ENCODE data around the gene IL1R1. TPM values are rescaled to one million over a fixed set of nuclear protein-coding genes. Genes with fewer than 3 reads are reported as not detected.

IL1R1 gene
- total and polyA plus RNA-seq, 10 donors = 7.6 to 163 (median 73.3) TPM

DNA sequence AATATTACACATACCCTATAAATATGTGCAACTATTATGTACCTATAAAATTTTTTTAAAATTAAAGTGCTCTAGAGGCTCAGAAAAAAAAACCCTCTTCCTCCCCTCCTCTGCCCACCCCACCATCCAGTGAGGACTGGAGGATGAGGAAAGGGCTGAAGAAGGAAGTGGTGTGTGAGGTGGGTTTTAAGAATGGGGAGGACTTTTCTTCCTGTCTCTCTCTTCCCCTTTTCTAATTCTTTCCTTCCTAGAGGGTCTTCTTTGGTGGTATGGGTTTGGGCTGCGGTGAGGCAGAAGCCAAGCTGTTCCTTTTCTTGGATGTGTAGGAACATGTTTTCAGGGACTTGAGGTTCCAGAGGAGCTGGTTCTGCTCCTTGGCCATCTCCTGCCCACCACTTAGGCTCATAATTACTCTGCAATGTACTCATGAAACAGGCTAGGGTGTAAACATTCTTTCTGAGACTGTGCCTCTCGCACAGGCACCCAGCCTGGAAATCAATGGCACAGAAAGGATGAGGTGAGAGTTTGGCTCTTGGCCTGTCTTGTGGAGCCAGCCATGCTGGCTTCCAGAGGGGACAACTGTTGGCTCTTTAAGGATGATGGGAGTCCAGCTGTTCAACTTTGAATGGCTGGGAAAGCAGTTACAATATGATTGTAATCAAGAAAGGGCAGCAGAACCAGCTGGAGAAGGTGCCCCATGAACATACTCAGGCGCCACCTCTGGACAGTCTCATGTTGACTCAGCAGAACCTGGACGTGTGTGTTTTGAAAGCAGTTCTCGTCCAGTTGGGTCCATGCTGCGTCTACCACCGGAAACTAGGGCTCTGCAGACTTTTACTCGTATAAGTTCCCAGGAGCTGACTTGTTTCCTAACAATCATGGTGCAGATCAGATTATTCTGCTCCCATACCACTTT is 82.5 kb downstream of the IL1R1 start:
- Histone ChIP-seq H3K27me3 (replicated peaks in 1 of 7) (no peaks in the 10 kb centered on the region), H3K36me3 (no peaks in the 10 kb centered on the region), H3K27ac (peak overlapping the region in 1 of 8 donors; percentile 6), H3K4me3 (no peak overlapping the region), H3K4me1 (peaks cover 9 to 27% (median 22%) of the 10 kb centered on the region in 6 donors), H3K9me3 (no peaks in the 10 kb centered on the region)
- intact Hi-C loops (cut with DNase I; ENCODE audit: low total_unique reads) = no loop called here
- TF ChIP-seq POLR2AphosphoS5 (IDR thresholded peaks at IDR 0.05) = no peak
- TF ChIP-seq, protein P1, sequence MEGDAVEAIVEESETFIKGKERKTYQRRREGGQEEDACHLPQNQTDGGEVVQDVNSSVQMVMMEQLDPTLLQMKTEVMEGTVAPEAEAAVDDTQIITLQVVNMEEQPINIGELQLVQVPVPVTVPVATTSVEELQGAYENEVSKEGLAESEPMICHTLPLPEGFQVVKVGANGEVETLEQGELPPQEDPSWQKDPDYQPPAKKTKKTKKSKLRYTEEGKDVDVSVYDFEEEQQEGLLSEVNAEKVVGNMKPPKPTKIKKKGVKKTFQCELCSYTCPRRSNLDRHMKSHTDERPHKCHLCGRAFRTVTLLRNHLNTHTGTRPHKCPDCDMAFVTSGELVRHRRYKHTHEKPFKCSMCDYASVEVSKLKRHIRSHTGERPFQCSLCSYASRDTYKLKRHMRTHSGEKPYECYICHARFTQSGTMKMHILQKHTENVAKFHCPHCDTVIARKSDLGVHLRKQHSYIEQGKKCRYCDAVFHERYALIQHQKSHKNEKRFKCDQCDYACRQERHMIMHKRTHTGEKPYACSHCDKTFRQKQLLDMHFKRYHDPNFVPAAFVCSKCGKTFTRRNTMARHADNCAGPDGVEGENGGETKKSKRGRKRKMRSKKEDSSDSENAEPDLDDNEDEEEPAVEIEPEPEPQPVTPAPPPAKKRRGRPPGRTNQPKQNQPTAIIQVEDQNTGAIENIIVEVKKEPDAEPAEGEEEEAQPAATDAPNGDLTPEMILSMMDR (IDR thresholded peaks at IDR 0.05 in 8 of 11, conservative IDR thresholded peaks at IDR 0.05 in 3 of 11) = no peak
- TF ChIP-seq POLR2A (IDR thresholded peaks at IDR 0.05) = no peak
- WGBS, 5 donors = 58 to 82% (median 79%) methylated on average over 8 of the region's 8 CpGs
- DNase-seq = no peak

DNA sequence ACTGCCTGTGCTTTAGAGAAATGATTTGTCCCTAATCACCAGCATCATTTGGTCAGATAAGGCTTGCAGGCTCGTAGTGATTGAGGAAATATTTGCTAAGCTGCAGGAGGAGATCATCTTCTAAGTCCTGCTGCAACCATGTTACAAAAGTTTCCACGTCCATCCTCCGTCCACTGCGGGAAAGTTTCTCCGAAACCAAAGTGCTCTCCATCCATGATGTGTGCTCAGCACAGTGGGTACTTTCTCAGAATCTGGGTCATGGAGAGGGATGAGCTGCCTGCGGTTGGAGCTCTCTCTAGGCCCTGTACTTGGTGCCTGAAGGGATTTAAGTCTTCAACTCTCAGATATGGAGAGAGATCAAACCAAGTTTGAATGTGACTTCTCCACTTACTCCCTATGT is 83.6 kb downstream of the IL1R1 start:
- no peak for DNase-seq
- intact Hi-C loops (cut with DNase I; ENCODE audit: low total_unique reads) = no loop called here
- Histone ChIP-seq H3K4me1 (peaks cover 9 to 27% (median 22%) of the 10 kb centered on the region in 6 donors), H3K27ac (peak overlapping the region in 5 of 8 donors; percentile 88 to 92 (median 90)), H3K9me3 (no peaks in the 10 kb centered on the region), H3K4me3 (no peak overlapping the region), H3K36me3 (no peaks in the 10 kb centered on the region), H3K27me3 (replicated peaks in 1 of 7) (no peaks in the 10 kb centered on the region)
- WGBS, 5 donors = 88 to 97% (median 90%) methylated on average over 6 of the region's 6 CpGs
- TF ChIP-seq, protein P1 (IDR thresholded peaks at IDR 0.05 in 8 of 11, conservative IDR thresholded peaks at IDR 0.05 in 3 of 11) = no peak
- no peak for TF ChIP-seq POLR2AphosphoS5 (IDR thresholded peaks at IDR 0.05)

DNA sequence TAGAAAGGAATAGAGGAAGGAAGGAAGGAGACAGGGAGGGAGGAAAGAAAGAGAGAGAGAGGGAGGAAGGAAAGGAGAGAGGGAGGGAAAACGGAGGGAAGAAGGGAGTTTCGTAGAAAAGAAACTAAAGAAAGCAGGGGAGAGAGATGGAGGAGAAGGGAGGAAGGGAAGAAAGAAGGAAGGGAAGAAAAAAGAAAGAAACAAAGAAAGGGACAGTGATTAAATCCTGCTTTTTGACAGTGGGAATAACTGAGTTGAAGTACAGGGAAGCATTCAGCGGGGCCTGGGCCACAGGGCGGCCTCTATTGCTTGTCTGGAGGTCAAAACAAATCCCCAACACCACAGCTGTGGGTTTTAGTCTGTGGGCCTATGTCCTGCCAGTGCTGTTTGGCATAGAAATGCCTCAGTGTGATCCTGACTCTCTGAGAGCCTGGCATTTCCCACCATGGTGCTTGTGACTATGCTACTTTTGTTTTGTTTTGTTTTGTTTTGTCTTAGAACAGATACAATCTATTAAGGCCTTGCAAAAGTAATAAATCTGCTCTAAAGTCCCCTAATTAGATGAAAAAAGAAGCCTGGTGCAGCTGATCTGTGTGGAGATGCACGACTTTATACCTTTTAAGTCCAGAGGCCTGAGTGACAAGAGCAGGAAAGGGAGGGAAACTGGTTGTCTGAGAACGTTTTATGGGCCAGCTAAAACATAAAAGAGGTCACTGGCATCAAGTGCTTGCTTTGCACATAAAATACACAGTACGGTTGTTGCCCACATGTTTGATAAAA is 84.3 kb downstream of the IL1R1 start:
- H3K27me3 ChIP-seq (replicated peaks in 1 of 7) = no peaks in the 10 kb centered on the region

More for the DNA sequence above, 84.3 kb downstream of the IL1R1 start:
- TF ChIP-seq, protein P1 (IDR thresholded peaks at IDR 0.05 in 8 of 11, conservative IDR thresholded peaks at IDR 0.05 in 3 of 11) = no peak
- Histone ChIP-seq H3K4me3 (peak overlapping the region in 1 of 8 donors; percentile 49), H3K27ac (peak overlapping the region; percentile 74 to 92 (median 88)), H3K9me3 (no peaks in the 10 kb centered on the region), H3K36me3 (no peaks in the 10 kb centered on the region), H3K4me1 (peaks cover 9 to 27% (median 22%) of the 10 kb centered on the region in 6 donors)
- WGBS, 5 donors = 59 to 66% (median 62%) methylated on average over 7 of the region's 7 CpGs
- intact Hi-C loops (cut with DNase I; ENCODE audit: low total_unique reads) = no loop called here
- no peak for DNase-seq

All from spleen (tissue), 11 donors.